ENCODE data around the gene MS4A1. TPM values are rescaled to one million over a fixed set of nuclear protein-coding genes. Genes with fewer than 3 reads are reported as not detected.

Gene MS4A1
- total RNA-seq, 2 experiments from 2014 or later: 488 to 603 TPM

GRCh38 chr11:60513496-60514460 lies 58.1 kb downstream of the MS4A1 start:
- no peak overlapping the region for H2AFZ ChIP-seq (ENCODE audit: low read length)
- POLR2A ChIA-PET: interaction anchor here (0.6 to 1.8 kb wide), 7 partner anchors 9 to 1343 kb away, joined by 3 to 9 read pairs (median 4); no protein-coding TSS in a partner anchor
- no TSS peak for BruUV-seq (replicated peaks)
- H3K9me3 ChIP-seq (ENCODE audit: low read length): no peaks in the 10 kb centered on the region
- DNase-seq (ENCODE audit: low spot score): no peak
- H3K4me1 ChIP-seq (ENCODE audit: insufficient read depth, low read length, poor library complexity, severe bottlenecking): peaks cover 11% of the 10 kb centered on the region
- no peak overlapping the region for H3K4me3 ChIP-seq (ENCODE audit: low read depth, low read length, poor library complexity, severe bottlenecking)
- no peaks in the 10 kb centered on the region for H3K79me2 ChIP-seq (ENCODE audit: insufficient read depth, low read depth, low read length)
- no peak overlapping the region for H3K4me2 ChIP-seq (ENCODE audit: low read length)
- no peaks in the 10 kb centered on the region for H4K20me1 ChIP-seq (ENCODE audit: insufficient read depth, low read length)
- intact Hi-C loops (cut with micrococcal nuclease; ENCODE audit: unreplicated experiment): no loop called here
- no peaks in the 10 kb centered on the region for H3K9me2 ChIP-seq (ENCODE audit: insufficient read depth, low read length)
- TF ChIP-seq EZH2phosphoT487 (IDR thresholded peaks at IDR 0.05; ENCODE audit: borderline replicate concordance, low read depth, low read length): no peak
- no peak for TF ChIP-seq CTCF (conservative IDR thresholded peaks at IDR 0.05; ENCODE audit: low read length)
- H3K27ac ChIP-seq (ENCODE audit: low read depth, low read length, poor library complexity, severe bottlenecking): no peak overlapping the region
- CTCF ChIA-PET (ENCODE audit: unreplicated experiment): no interaction called here
- H3K36me3 ChIP-seq (ENCODE audit: insufficient read depth, low read length): no peaks in the 10 kb centered on the region

GRCh38 chr11:60515144-60515855 lies 59.7 kb downstream of the MS4A1 start, which contains the start of gene MS4A13:
TSS of gene MS4A13 (plus strand) at chr11:60515392. CDS start at chr11:60518084, 2,692 bp downstream.
- CTCF ChIA-PET (ENCODE audit: unreplicated experiment): no interaction called here
- intact Hi-C loops (cut with micrococcal nuclease; ENCODE audit: unreplicated experiment): no loop called here
- no peak within 1 kb of the TSS for H2AFZ ChIP-seq (ENCODE audit: low read length)

More at GRCh38 chr11:60515144-60515855, 59.7 kb downstream of the MS4A1 start, which contains the start of gene MS4A13:
- no peak within 1 kb of the TSS for H3K4me3 ChIP-seq (ENCODE audit: low read depth, low read length, poor library complexity, severe bottlenecking)
- no peaks in the 10 kb centered on the region for H3K36me3 ChIP-seq (ENCODE audit: insufficient read depth, low read length)
- H4K20me1 ChIP-seq (ENCODE audit: insufficient read depth, low read length): no peaks in the 10 kb centered on the region
- H3K4me1 ChIP-seq (ENCODE audit: insufficient read depth, low read length, poor library complexity, severe bottlenecking): peaks cover 11% of the 10 kb centered on the region
- BruUV-seq (replicated peaks): no TSS peak
- H3K9me3 ChIP-seq (ENCODE audit: low read length): no peaks in the 10 kb centered on the region
- H3K9me2 ChIP-seq (ENCODE audit: insufficient read depth, low read length): no peaks in the 10 kb centered on the region
- H3K79me2 ChIP-seq (ENCODE audit: insufficient read depth, low read depth, low read length): no peaks in the 10 kb centered on the region
- no peak within 1 kb of the TSS for H3K27ac ChIP-seq (ENCODE audit: low read depth, low read length, poor library complexity, severe bottlenecking)
- no peak within 1 kb of the TSS for H3K4me2 ChIP-seq (ENCODE audit: low read length)
- no peak for TF ChIP-seq EZH2phosphoT487 (IDR thresholded peaks at IDR 0.05; ENCODE audit: borderline replicate concordance, low read depth, low read length)
- TF ChIP-seq CTCF (conservative IDR thresholded peaks at IDR 0.05; ENCODE audit: low read length): no peak
- no peak for DNase-seq (ENCODE audit: low spot score)
- POLR2A ChIA-PET: interaction anchor here (1.1 to 1.5 kb wide), 2 partner anchors 10 to 14 kb away, joined by 4 to 5 read pairs; no protein-coding TSS in a partner anchor

Other genes starting within 250 kb of the MS4A1 start
- gene MS4A4E, start 212.7 kb upstream of the MS4A1 start, total RNA-seq (2014; rRNA removed; shearing (Covaris generic)): not detected in 2 replicates
- gene MS4A4E, start 212.7 kb upstream of the MS4A1 start, total RNA-seq (2022): not detected in 2 replicates
- 0.51 TPM in 1 of 2 replicates, not detected in the other for gene MS4A4A, start 175.2 kb upstream of the MS4A1 start, total RNA-seq (2014; rRNA removed; shearing (Covaris generic))
- not detected in 2 replicates for gene MS4A4A, start 175.2 kb upstream of the MS4A1 start, total RNA-seq (2022)
- gene MS4A6E, start 128.6 kb upstream of the MS4A1 start, total RNA-seq (2014; rRNA removed; shearing (Covaris generic)): not detected in 2 replicates
- not detected in 2 replicates for gene MS4A6E, start 128.6 kb upstream of the MS4A1 start, total RNA-seq (2022)
- 0.26 and 0.54 TPM in 2 replicates for gene MS4A7, start 77.3 kb upstream of the MS4A1 start, total RNA-seq (2014; rRNA removed; shearing (Covaris generic))
- 1.1 and 2.4 TPM in 2 replicates for gene MS4A7, start 77.3 kb upstream of the MS4A1 start, total RNA-seq (2022)
- gene MS4A14, start 59.4 kb upstream of the MS4A1 start, total RNA-seq (2014; rRNA removed; shearing (Covaris generic)): 0.15 TPM in 1 of 2 replicates, not detected in the other
- 0.18 TPM in 1 of 2 replicates, not detected in the other for gene MS4A14, start 59.4 kb upstream of the MS4A1 start, total RNA-seq (2022)
- not detected in 2 replicates for gene MS4A5, start 26.3 kb upstream of the MS4A1 start, total RNA-seq (2014; rRNA removed; shearing (Covaris generic))
- not detected in 2 replicates for gene MS4A5, start 26.3 kb upstream of the MS4A1 start, total RNA-seq (2022)
- gene MS4A12, start 36.9 kb downstream of the MS4A1 start, total RNA-seq (2014; rRNA removed; shearing (Covaris generic)): 1.8 TPM in 1 of 2 replicates, not detected in the other
- not detected in 2 replicates for gene MS4A12, start 36.9 kb downstream of the MS4A1 start, total RNA-seq (2022)
- gene MS4A13, start 59.5 kb downstream of the MS4A1 start, total RNA-seq (2014; rRNA removed; shearing (Covaris generic)): not detected in 2 replicates
- gene MS4A13, start 59.5 kb downstream of the MS4A1 start, total RNA-seq (2022): not detected in 2 replicates
- not detected in 2 replicates for gene MS4A8, start 243.8 kb downstream of the MS4A1 start, total RNA-seq (2014; rRNA removed; shearing (Covaris generic))
- not detected in 2 replicates for gene MS4A8, start 243.8 kb downstream of the MS4A1 start, total RNA-seq (2022)